ENCODE measurements around the gene KRTAP10-2. TPM values are rescaled to one million over a fixed set of nuclear protein-coding genes. Genes with fewer than 3 reads are reported as not detected.

Gene KRTAP10-2
- total and polyA plus RNA-seq, 2 of the 4 experiments (the other 2 are of a cell fraction) = not detected

DNA sequence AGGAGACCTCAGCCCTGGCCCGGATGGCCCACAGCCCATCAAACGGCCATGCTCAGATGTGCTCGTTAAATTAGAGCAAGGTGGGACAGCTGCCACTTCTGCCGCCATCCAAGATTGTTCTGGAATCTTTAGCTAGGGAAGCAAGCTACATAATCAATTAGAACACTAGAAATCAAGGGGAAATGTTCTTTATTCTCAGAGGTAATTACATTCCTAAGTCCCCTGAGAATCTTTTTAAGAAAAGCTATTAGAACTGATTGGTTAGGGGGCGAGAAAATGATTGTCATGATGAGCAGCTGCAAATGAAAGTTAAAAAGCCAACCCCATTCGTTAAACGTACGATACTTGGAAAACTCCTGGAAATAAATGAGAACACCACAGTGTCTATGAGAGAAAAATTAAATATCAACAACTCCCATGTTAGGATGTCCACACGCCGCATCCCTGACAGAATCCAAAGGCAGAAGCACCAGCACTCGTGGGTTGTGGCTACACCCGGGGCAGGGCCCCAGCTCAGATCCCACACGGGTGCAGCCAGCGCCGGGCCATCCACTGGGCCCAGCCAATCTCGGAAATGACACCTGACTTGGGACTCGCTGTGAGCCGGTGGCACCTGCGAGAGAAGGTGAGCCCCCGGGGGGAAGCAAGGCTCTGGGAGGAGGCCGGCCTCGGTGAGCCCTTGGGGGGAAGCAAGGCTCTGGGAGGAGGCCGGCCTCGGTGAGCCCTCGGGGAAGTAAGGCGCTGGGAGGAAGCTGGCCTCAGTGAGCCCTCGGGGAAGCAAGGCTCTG, 48.9 kb downstream of the KRTAP10-2 start (continued):
- no peak for TF ChIP-seq RCOR1 (IDR thresholded peaks at IDR 0.05; ENCODE audit: insufficient replicate concordance, low read length)

Other genes starting within 250 kb of the KRTAP10-2 start
- 3.3 and 3.8 TPM in 2 replicates for gene CFAP410, start 212.1 kb downstream of the KRTAP10-2 start, total RNA-seq (2012; rRNA removed)
- 10.3 and 12.4 TPM in 2 replicates for gene CFAP410, start 212.1 kb downstream of the KRTAP10-2 start, polyA plus RNA-seq (2012; rRNA removed)
- not detected in 2 replicates for gene TRPM2, start 197.9 kb downstream of the KRTAP10-2 start, total RNA-seq (2012; rRNA removed)
- gene TRPM2, start 197.9 kb downstream of the KRTAP10-2 start, polyA plus RNA-seq (2012; rRNA removed) = not detected in 2 replicates
- under 0.01 TPM in 2 replicates for gene LRRC3, start 96.0 kb downstream of the KRTAP10-2 start, total RNA-seq (2012; rRNA removed)
- 0.38 and 0.53 TPM in 2 replicates for gene LRRC3, start 96.0 kb downstream of the KRTAP10-2 start, polyA plus RNA-seq (2012; rRNA removed)
- not detected in 2 replicates for gene KRTAP10-1, start 11.3 kb downstream of the KRTAP10-2 start, total RNA-seq (2012; rRNA removed)
- not detected in 2 replicates for gene KRTAP10-1, start 11.3 kb downstream of the KRTAP10-2 start, polyA plus RNA-seq (2012; rRNA removed)
- gene KRTAP10-3, start 7.3 kb upstream of the KRTAP10-2 start, total RNA-seq (2012; rRNA removed) = not detected in 2 replicates
- gene KRTAP10-3, start 7.3 kb upstream of the KRTAP10-2 start, polyA plus RNA-seq (2012; rRNA removed) = not detected in 2 replicates
- gene KRTAP10-4, start 22.2 kb upstream of the KRTAP10-2 start, total RNA-seq (2012; rRNA removed) = not detected in 2 replicates
- gene KRTAP10-4, start 22.2 kb upstream of the KRTAP10-2 start, polyA plus RNA-seq (2012; rRNA removed) = not detected in 2 replicates
- not detected in 2 replicates for gene KRTAP10-5, start 29.1 kb upstream of the KRTAP10-2 start, total RNA-seq (2012; rRNA removed)
- gene KRTAP10-5, start 29.1 kb upstream of the KRTAP10-2 start, polyA plus RNA-seq (2012; rRNA removed) = not detected in 2 replicates
- not detected in 2 replicates for gene KRTAP10-6, start 41.0 kb upstream of the KRTAP10-2 start, total RNA-seq (2012; rRNA removed)
- not detected in 2 replicates for gene KRTAP10-6, start 41.0 kb upstream of the KRTAP10-2 start, polyA plus RNA-seq (2012; rRNA removed)
- gene KRTAP10-7, start 49.1 kb upstream of the KRTAP10-2 start, total RNA-seq (2012; rRNA removed) = not detected in 2 replicates
- gene KRTAP10-7, start 49.1 kb upstream of the KRTAP10-2 start, polyA plus RNA-seq (2012; rRNA removed) = not detected in 2 replicates
- gene KRTAP10-8, start 60.6 kb upstream of the KRTAP10-2 start, total RNA-seq (2012; rRNA removed) = not detected in 2 replicates
- not detected in 2 replicates for gene KRTAP10-8, start 60.6 kb upstream of the KRTAP10-2 start, polyA plus RNA-seq (2012; rRNA removed)
- gene KRTAP10-9, start 75.6 kb upstream of the KRTAP10-2 start, total RNA-seq (2012; rRNA removed) = not detected in 2 replicates
- not detected in 2 replicates for gene KRTAP10-9, start 75.6 kb upstream of the KRTAP10-2 start, polyA plus RNA-seq (2012; rRNA removed)
- gene KRTAP10-10, start 85.9 kb upstream of the KRTAP10-2 start, total RNA-seq (2012; rRNA removed) = not detected in 2 replicates
- gene KRTAP10-10, start 85.9 kb upstream of the KRTAP10-2 start, polyA plus RNA-seq (2012; rRNA removed) = not detected in 2 replicates
- not detected in 2 replicates for gene KRTAP10-11, start 94.9 kb upstream of the KRTAP10-2 start, total RNA-seq (2012; rRNA removed)
- gene KRTAP10-11, start 94.9 kb upstream of the KRTAP10-2 start, polyA plus RNA-seq (2012; rRNA removed) = not detected in 2 replicates
- not detected in 2 replicates for gene KRTAP12-4, start 103.2 kb upstream of the KRTAP10-2 start, total RNA-seq (2012; rRNA removed)
- gene KRTAP12-4, start 103.2 kb upstream of the KRTAP10-2 start, polyA plus RNA-seq (2012; rRNA removed) = not detected in 2 replicates
- not detected in 2 replicates for gene KRTAP12-3, start 106.4 kb upstream of the KRTAP10-2 start, total RNA-seq (2012; rRNA removed)
- gene KRTAP12-3, start 106.4 kb upstream of the KRTAP10-2 start, polyA plus RNA-seq (2012; rRNA removed) = not detected in 2 replicates
- gene KRTAP12-2, start 115.4 kb upstream of the KRTAP10-2 start, total RNA-seq (2012; rRNA removed) = not detected in 2 replicates
- gene KRTAP12-2, start 115.4 kb upstream of the KRTAP10-2 start, polyA plus RNA-seq (2012; rRNA removed) = not detected in 2 replicates
- gene KRTAP12-1, start 130.7 kb upstream of the KRTAP10-2 start, total RNA-seq (2012; rRNA removed) = not detected in 2 replicates
- not detected in 2 replicates for gene KRTAP12-1, start 130.7 kb upstream of the KRTAP10-2 start, polyA plus RNA-seq (2012; rRNA removed)
- not detected in 2 replicates for gene KRTAP10-12, start 145.7 kb upstream of the KRTAP10-2 start, total RNA-seq (2012; rRNA removed)
- not detected in 2 replicates for gene KRTAP10-12, start 145.7 kb upstream of the KRTAP10-2 start, polyA plus RNA-seq (2012; rRNA removed)
- gene TSPEAR, start 160.1 kb upstream of the KRTAP10-2 start, total RNA-seq (2012; rRNA removed) = not detected in 2 replicates
- not detected in 2 replicates for gene TSPEAR, start 160.1 kb upstream of the KRTAP10-2 start, polyA plus RNA-seq (2012; rRNA removed)

All from IMR-90 (cell line).